Mesendoderm (in vitro differentiated cells): ENCODE measurements around the gene GORASP2.

Experiments used
- DNase-seq: peaks from one replicate; pipeline ENCODE4 v3.0.0; 2013
- H2AK5ac ChIP-seq: 2 replicates; pipeline ENCODE4 v1.6.1; 2013; ENCODE audit warnings: low read length, inconsistent platforms
- H2BK120ac ChIP-seq: 2 replicates; pipeline ENCODE4 v1.6.1; 2013; ENCODE audit warnings: low read depth, mild to moderate bottlenecking, low read length, moderate library complexity, mixed read lengths
- H2BK15ac ChIP-seq: replicated peaks from 2 replicates; pipeline ENCODE4 v1.6.1; 2013; ENCODE audit warnings: low read depth, mild to moderate bottlenecking, moderate library complexity
- H2BK5ac ChIP-seq: 2 replicates; pipeline ENCODE4 v1.6.1; 2013; ENCODE audit warnings: low read length, inconsistent platforms
- H3K18ac ChIP-seq: 2 replicates; pipeline ENCODE4 v1.6.1; 2013; ENCODE audit warnings: mild to moderate bottlenecking, low read length, mixed read lengths
- H3K23ac ChIP-seq: one replicate; pipeline ENCODE4 v1.6.1; 2013; ENCODE audit warnings: low read length
- H3K27ac ChIP-seq: 2 replicates; pipeline ENCODE4 v1.5.1; 2013; ENCODE audit warnings: low read depth, mild to moderate bottlenecking, inconsistent platforms, low read length, moderate library complexity
- H3K27me3 ChIP-seq: 2 replicates; pipeline ENCODE4 v1.6.1; 2013; ENCODE audit warnings: low read length, control low read depth, mild to moderate bottlenecking, inconsistent platforms; ENCODE audit not compliant: insufficient read depth, poor library complexity
- H3K36me3 ChIP-seq: 2 replicates; pipeline ENCODE4 v1.6.1; 2013; ENCODE audit warnings: low read length, inconsistent platforms; ENCODE audit not compliant: control insufficient read depth, insufficient read depth
- H3K4ac ChIP-seq: one replicate; pipeline ENCODE4 v1.6.1; 2013; ENCODE audit warnings: low read depth, mild to moderate bottlenecking, low read length, moderate library complexity
- H3K4me1 ChIP-seq: 2 replicates; pipeline ENCODE4 v1.6.1; 2013; ENCODE audit warnings: low read depth, low read length, inconsistent platforms; ENCODE audit not compliant: control insufficient read depth
- H3K4me2 ChIP-seq: 2 replicates; pipeline ENCODE4 v1.6.1; 2013; ENCODE audit warnings: low read length
- H3K4me3 ChIP-seq: 2 replicates; pipeline ENCODE4 v1.5.1; 2013; ENCODE audit warnings: mild to moderate bottlenecking, low read length
- H3K56ac ChIP-seq: one replicate; pipeline ENCODE4 v1.6.1; 2013; ENCODE audit warnings: low read length
- H3K79me1 ChIP-seq: 2 replicates; pipeline ENCODE4 v1.6.1; 2013; ENCODE audit warnings: low read length, inconsistent platforms
- H3K79me2 ChIP-seq: 2 replicates; pipeline ENCODE4 v1.6.1; 2013; ENCODE audit warnings: mild to moderate bottlenecking, low read length; ENCODE audit not compliant: control insufficient read depth, insufficient read depth
- H3K9ac ChIP-seq: 2 replicates; pipeline ENCODE4 v1.6.1; 2013; ENCODE audit warnings: low read length, inconsistent platforms
- H4K5ac ChIP-seq: one replicate; pipeline ENCODE4 v1.6.1; 2013; ENCODE audit warnings: low read length
- H4K8ac ChIP-seq: one replicate; pipeline ENCODE4 v1.6.1; 2013; ENCODE audit warnings: low read depth, mild to moderate bottlenecking, control low read depth, low read length, moderate library complexity
- WGBS: extraction: QIAGEN DNeasy Blood & Tissue Kit; methylation state at CpG from one replicate; pipeline ENCODE4 v1.1.7; 2013; ENCODE audit warnings: low lambda C conversion rate, missing lambda C conversion rate; ENCODE audit not compliant: insufficient coverage; ENCODE audit errors: extremely low coverage; 5-methylcytosine and 5-hydroxymethylcytosine counted together

GORASP2 gene

GRCh38 chr2:170940066-170940465 is 11.0 kb downstream of the GORASP2 start:
- DNase-seq, result no peak
- Histone ChIP-seq H2BK15ac (no peak overlapping the region), H2BK120ac (no peak overlapping the region), H4K8ac (no peak overlapping the region), H3K79me2 (peaks cover 66% of the 10 kb centered on the region), H3K4me3 (no peak overlapping the region), H3K56ac (no peak overlapping the region), H4K5ac (no peak overlapping the region), H2BK5ac (no peak overlapping the region), H3K18ac (no peak overlapping the region), H3K27ac (no peak overlapping the region), H3K4me1 (no peaks in the 10 kb centered on the region), H3K23ac (no peak overlapping the region), H3K27me3 (no peaks in the 10 kb centered on the region), H3K79me1 (peaks cover 7% of the 10 kb centered on the region), H3K9ac (no peak overlapping the region), H3K4ac (no peak overlapping the region), H2AK5ac (no peak overlapping the region), H3K4me2 (no peak overlapping the region), H3K36me3 (peaks cover 1% of the 10 kb centered on the region)

GRCh38 chr2:170942615-170943014 is 13.6 kb downstream of the GORASP2 start:
- Histone ChIP-seq H4K5ac (no peak overlapping the region), H3K4ac (no peak overlapping the region), H3K79me1 (peaks cover 9% of the 10 kb centered on the region), H3K4me1 (no peaks in the 10 kb centered on the region), H3K56ac (no peak overlapping the region), H3K18ac (no peak overlapping the region), H2BK5ac (no peak overlapping the region), H3K23ac (no peak overlapping the region), H4K8ac (no peak overlapping the region), H3K9ac (no peak overlapping the region), H3K27ac (no peak overlapping the region), H3K79me2 (peaks cover 61% of the 10 kb centered on the region), H3K27me3 (no peaks in the 10 kb centered on the region), H3K4me3 (no peak overlapping the region), H3K4me2 (no peak overlapping the region), H3K36me3 (no peaks in the 10 kb centered on the region), H2AK5ac (no peak overlapping the region), H2BK120ac (no peak overlapping the region), H2BK15ac (no peak overlapping the region)
- no CpG with 5 or more reads among the region's 4 CpGs for WGBS
- DNase-seq, result no peak

GRCh38 chr2:170943041-170943440 is 14.0 kb downstream of the GORASP2 start:
- H3K36me3 ChIP-seq, result no peaks in the 10 kb centered on the region
- H4K5ac ChIP-seq, result no peak overlapping the region
- H3K56ac ChIP-seq, result no peak overlapping the region
- no peak overlapping the region for H2AK5ac ChIP-seq
- H3K4me1 ChIP-seq, result no peaks in the 10 kb centered on the region
- peaks cover 62% of the 10 kb centered on the region for H3K79me2 ChIP-seq
- H3K4ac ChIP-seq, result no peak overlapping the region
- peaks cover 10% of the 10 kb centered on the region for H3K79me1 ChIP-seq
- no peak overlapping the region for H2BK120ac ChIP-seq
- H3K4me3 ChIP-seq, result no peak overlapping the region
- WGBS, result no CpG with 5 or more reads among the region's 1 CpG
- no peak overlapping the region for H3K27ac ChIP-seq
- no peak overlapping the region for H3K23ac ChIP-seq
- H3K18ac ChIP-seq, result no peak overlapping the region
- no peak for DNase-seq
- no peak overlapping the region for H3K4me2 ChIP-seq
- no peak overlapping the region for H4K8ac ChIP-seq
- H2BK5ac ChIP-seq, result no peak overlapping the region
- H3K9ac ChIP-seq, result no peak overlapping the region
- H2BK15ac ChIP-seq, result no peak overlapping the region
- no peaks in the 10 kb centered on the region for H3K27me3 ChIP-seq

GRCh38 chr2:170943596-170943995 is 14.5 kb downstream of the GORASP2 start:
- Histone ChIP-seq H3K79me2 (peaks cover 60% of the 10 kb centered on the region), H3K4me3 (no peak overlapping the region)
- WGBS, result no CpG with 5 or more reads among the region's 6 CpGs

GRCh38 chr2:170944545-170944944 is 15.5 kb downstream of the GORASP2 start:
- Histone ChIP-seq H4K5ac (no peak overlapping the region), H4K8ac (no peak overlapping the region), H3K9ac (no peak overlapping the region), H3K27me3 (no peaks in the 10 kb centered on the region), H3K4me1 (no peaks in the 10 kb centered on the region), H3K4me3 (no peak overlapping the region), H3K4ac (no peak overlapping the region), H3K36me3 (no peaks in the 10 kb centered on the region), H2BK5ac (no peak overlapping the region), H3K79me2 (peaks cover 56% of the 10 kb centered on the region), H3K4me2 (no peak overlapping the region), H3K56ac (no peak overlapping the region), H2BK120ac (no peak overlapping the region), H3K27ac (no peak overlapping the region), H3K18ac (no peak overlapping the region), H2BK15ac (no peak overlapping the region), H3K79me1 (peaks cover 12% of the 10 kb centered on the region), H2AK5ac (no peak overlapping the region), H3K23ac (no peak overlapping the region)
- no CpG with 5 or more reads among the region's 1 CpG for WGBS
- DNase-seq, result no peak

More at GRCh38 chr2:170943596-170943995, 14.5 kb downstream of the GORASP2 start:
- Histone ChIP-seq H2BK120ac (no peak overlapping the region), H3K79me1 (peaks cover 10% of the 10 kb centered on the region), H4K5ac (no peak overlapping the region), H2AK5ac (no peak overlapping the region), H3K23ac (no peak overlapping the region), H3K9ac (no peak overlapping the region), H2BK5ac (no peak overlapping the region), H3K27me3 (no peaks in the 10 kb centered on the region), H3K36me3 (no peaks in the 10 kb centered on the region), H3K56ac (no peak overlapping the region), H3K4ac (no peak overlapping the region), H4K8ac (no peak overlapping the region), H3K18ac (no peak overlapping the region), H3K4me1 (no peaks in the 10 kb centered on the region), H2BK15ac (no peak overlapping the region), H3K4me2 (no peak overlapping the region), H3K27ac (no peak overlapping the region)
- no peak for DNase-seq

GRCh38 chr2:170949415-170949814 is 20.4 kb downstream of the GORASP2 start:
- Histone ChIP-seq H3K23ac (no peak overlapping the region), H3K79me1 (peaks cover 5% of the 10 kb centered on the region), H3K4ac (no peak overlapping the region), H2BK120ac (no peak overlapping the region), H4K8ac (no peak overlapping the region), H3K27me3 (no peaks in the 10 kb centered on the region), H3K56ac (no peak overlapping the region), H3K9ac (no peak overlapping the region), H3K18ac (no peak overlapping the region), H2BK15ac (no peak overlapping the region), H3K4me1 (no peaks in the 10 kb centered on the region), H3K36me3 (peaks cover 14% of the 10 kb centered on the region), H3K27ac (no peak overlapping the region), H2BK5ac (no peak overlapping the region), H4K5ac (no peak overlapping the region), H3K4me2 (no peak overlapping the region), H3K79me2 (peaks cover 23% of the 10 kb centered on the region), H3K4me3 (no peak overlapping the region), H2AK5ac (no peak overlapping the region)
- peak; percentile 18 for DNase-seq
- WGBS, result no CpG with 5 or more reads among the region's 5 CpGs
